Fibroblast of lung (primary cell): Measurements from ENCODE around the gene MYO18B. TPM values are rescaled to one million over a fixed set of nuclear protein-coding genes. Genes with fewer than 3 reads are reported as not detected.

Experiments used
- DNase-seq, 2 donors: peaks; one replicate each; pipeline versions ENCODE4 v3.0.0 to v3.0.0-alpha.2; 2010; ENCODE audit warnings: low read depth in 2 of 2
- H2AFZ ChIP-seq: 2 replicates; pipeline ENCODE4 v1.5.1; 2012; ENCODE audit warnings: low read length, control low read depth, inconsistent platforms
- H3K27ac ChIP-seq: 2 replicates; pipeline ENCODE4 v1.5.1; 2011; ENCODE audit warnings: low read length, control low read depth; ENCODE audit not compliant: insufficient read depth
- H3K27me3 ChIP-seq: 2 replicates; pipeline ENCODE4 v1.5.1; 2011; ENCODE audit warnings: mild to moderate bottlenecking, low read length; ENCODE audit not compliant: control insufficient read depth, insufficient read depth
- H3K36me3 ChIP-seq: 2 replicates; pipeline ENCODE4 v1.5.1; 2011; ENCODE audit warnings: low read length; ENCODE audit not compliant: control insufficient read depth, insufficient read depth
- H3K4me1 ChIP-seq: 2 replicates; pipeline ENCODE4 v1.5.1; 2011; ENCODE audit warnings: low read length; ENCODE audit not compliant: control insufficient read depth, insufficient read depth; ENCODE audit errors: extremely low read depth
- H3K4me2 ChIP-seq: 2 replicates; pipeline ENCODE4 v1.5.1; 2011; ENCODE audit warnings: low read length, control low read depth; ENCODE audit not compliant: insufficient read depth; ENCODE audit errors: extremely low read depth
- H3K4me3 ChIP-seq, 4 experiments: fragments of 200-600 bp in 1 of 4; sonication (generic) in 1 of 4; replicated peaks in 1 of 4; 2 replicates each; pipeline ENCODE4 v1.5.1; 2011 to 2016; ENCODE audit warnings: low read length in 4 of 4, low read depth in 3 of 4, mild to moderate bottlenecking in 3 of 4, control low read depth in 2 of 4, inconsistent platforms in 1 of 4, mixed read lengths in 1 of 4; ENCODE audit not compliant: insufficient read depth in 1 of 4; ENCODE audit errors: control extremely low read depth in 1 of 4
- H3K79me2 ChIP-seq: 2 replicates; pipeline ENCODE4 v1.5.1; 2012; ENCODE audit warnings: mild to moderate bottlenecking, low read length, inconsistent platforms; ENCODE audit not compliant: control insufficient read depth, insufficient read depth
- H3K9ac ChIP-seq: 2 replicates; pipeline ENCODE4 v1.5.1; 2011; ENCODE audit warnings: mild to moderate bottlenecking, low read length, control low read depth; ENCODE audit not compliant: insufficient read depth
- H3K9me3 ChIP-seq: 2 replicates; pipeline ENCODE4 v1.5.1; 2012; ENCODE audit warnings: low read depth, low read length; ENCODE audit not compliant: control insufficient read depth, insufficient read depth
- H4K20me1 ChIP-seq: 2 replicates; pipeline ENCODE4 v1.5.1; 2011; ENCODE audit warnings: low read length; ENCODE audit not compliant: control insufficient read depth, insufficient read depth; ENCODE audit errors: extremely low read depth
- EZH2 ChIP-seq: IDR thresholded peaks from 2 replicates; pipeline ENCODE4 v1.5.1; 2012; ENCODE audit warnings: low read length, control low read depth, mild to moderate bottlenecking; ENCODE audit errors: missing control alignments
- polyA plus RNA-seq, 2 donors: library from polyadenylated mRNA; depleted of rRNA in 1 of 2; stranded (reverse) in 1 of 2; unstranded in 1 of 2; fragments of >200 nt; gene quantifications; 2 replicates each; pipeline ENCODE4 v1.2.1, GENCODE V29; 2011 to 2012; ENCODE audit warnings: missing spikeins in 1 of 2
- total RNA-seq: library from RNA; depleted of rRNA; stranded (reverse); fragments of >200 nt; gene quantifications from 2 replicates; pipeline ENCODE4 v1.2.1, GENCODE V29; 2014
- TF ChIP-seq, protein P1 (sequence below), 2 donors: IDR thresholded peaks in 1 of 2; conservative IDR thresholded peaks in 1 of 2; 1 replicate in 1 of 2; 2 replicates in 1 of 2; pipeline ENCODE4 v1.5.1; 2011 to 2012; ENCODE audit warnings: low read length in 2 of 2, control low read depth in 1 of 2, inconsistent platforms in 1 of 2, low read depth in 1 of 2, mild to moderate bottlenecking in 1 of 2

The MYO18B gene
- total and polyA plus RNA-seq, 2 donors (not counting 1 experiment from before 2014, with no cell fraction given): 0.17 TPM; not detected in 1

DNA sequence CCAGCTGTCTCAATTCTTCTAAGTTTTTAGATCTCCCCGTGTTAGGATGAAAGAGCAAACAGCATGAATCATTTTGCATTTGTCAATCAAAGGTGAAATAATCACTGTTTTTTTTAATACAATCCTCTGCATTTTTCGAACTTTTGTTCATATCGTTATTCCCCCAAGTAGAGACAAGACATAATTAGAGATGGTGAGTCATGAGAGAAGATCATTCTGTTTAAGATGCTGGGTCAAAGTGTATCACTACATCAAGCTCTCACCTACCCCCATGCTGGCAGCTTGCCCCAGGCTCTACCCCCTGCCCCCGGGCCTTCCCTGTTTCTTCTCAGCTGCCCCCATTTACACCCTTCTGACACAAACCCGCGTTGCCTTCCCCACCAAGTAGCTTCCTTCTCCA lies 30.5 kb upstream of the MYO18B start:
- TF ChIP-seq, protein P1, sequence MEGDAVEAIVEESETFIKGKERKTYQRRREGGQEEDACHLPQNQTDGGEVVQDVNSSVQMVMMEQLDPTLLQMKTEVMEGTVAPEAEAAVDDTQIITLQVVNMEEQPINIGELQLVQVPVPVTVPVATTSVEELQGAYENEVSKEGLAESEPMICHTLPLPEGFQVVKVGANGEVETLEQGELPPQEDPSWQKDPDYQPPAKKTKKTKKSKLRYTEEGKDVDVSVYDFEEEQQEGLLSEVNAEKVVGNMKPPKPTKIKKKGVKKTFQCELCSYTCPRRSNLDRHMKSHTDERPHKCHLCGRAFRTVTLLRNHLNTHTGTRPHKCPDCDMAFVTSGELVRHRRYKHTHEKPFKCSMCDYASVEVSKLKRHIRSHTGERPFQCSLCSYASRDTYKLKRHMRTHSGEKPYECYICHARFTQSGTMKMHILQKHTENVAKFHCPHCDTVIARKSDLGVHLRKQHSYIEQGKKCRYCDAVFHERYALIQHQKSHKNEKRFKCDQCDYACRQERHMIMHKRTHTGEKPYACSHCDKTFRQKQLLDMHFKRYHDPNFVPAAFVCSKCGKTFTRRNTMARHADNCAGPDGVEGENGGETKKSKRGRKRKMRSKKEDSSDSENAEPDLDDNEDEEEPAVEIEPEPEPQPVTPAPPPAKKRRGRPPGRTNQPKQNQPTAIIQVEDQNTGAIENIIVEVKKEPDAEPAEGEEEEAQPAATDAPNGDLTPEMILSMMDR (conservative IDR thresholded peaks at IDR 0.05 in 1 of 2, IDR thresholded peaks at IDR 0.05 in 1 of 2; ENCODE audit: low read depth in 1 of 2, low read length in 2 of 2): no peak
- no peak for TF ChIP-seq EZH2
- no peak for DNase-seq
- Histone ChIP-seq H3K27me3 (no peaks in the 10 kb centered on the region), H3K9ac (no peak overlapping the region), H3K4me3 (no peak overlapping the region), H4K20me1 (no peaks in the 10 kb centered on the region), H2AFZ (no peak overlapping the region), H3K27ac (no peak overlapping the region), H3K4me2 (no peak overlapping the region), H3K9me3 (no peaks in the 10 kb centered on the region), H3K79me2 (no peaks in the 10 kb centered on the region), H3K36me3 (no peaks in the 10 kb centered on the region), H3K4me1 (no peaks in the 10 kb centered on the region)

DNA sequence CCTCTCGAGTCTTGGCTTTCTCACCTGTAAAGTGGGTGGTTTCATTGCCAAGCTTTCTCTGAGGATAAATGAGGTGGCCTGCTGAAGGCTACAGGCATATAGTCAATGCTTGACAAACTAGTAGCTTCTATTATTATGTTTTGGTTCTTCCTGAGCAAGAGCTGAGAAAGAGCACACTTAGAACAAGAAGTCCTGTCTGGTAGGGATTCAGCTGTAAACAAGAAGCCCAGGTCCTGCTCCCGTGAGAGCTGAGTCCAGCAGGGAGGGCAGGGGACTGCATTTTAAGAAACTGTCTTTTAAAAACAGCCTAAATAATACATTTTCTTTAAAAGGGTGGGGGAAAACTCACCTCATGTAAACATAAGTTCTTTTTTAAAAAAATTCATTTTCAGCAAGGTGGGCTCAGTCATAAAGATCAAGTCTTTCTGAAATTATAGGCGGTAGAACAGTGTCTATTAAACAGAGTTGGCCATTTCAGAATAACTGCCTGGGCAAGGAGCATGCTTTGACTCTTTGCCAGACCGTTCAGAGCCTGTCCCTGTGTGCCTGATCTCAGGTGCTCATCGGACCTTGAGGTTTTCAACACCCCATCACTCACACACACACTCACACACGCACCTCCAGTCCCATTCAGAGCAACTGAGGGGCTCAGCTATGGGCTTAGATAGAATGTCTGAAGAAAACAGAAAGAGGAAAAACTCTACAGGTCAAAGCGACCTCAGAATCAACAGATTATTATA lies 29.2 kb upstream of the MYO18B start:
- H3K4me2 ChIP-seq: no peak overlapping the region
- TF ChIP-seq, protein P1 (conservative IDR thresholded peaks at IDR 0.05 in 1 of 2, IDR thresholded peaks at IDR 0.05 in 1 of 2; ENCODE audit: low read depth in 1 of 2, low read length in 2 of 2): no peak
- no peak for TF ChIP-seq EZH2

DNA sequence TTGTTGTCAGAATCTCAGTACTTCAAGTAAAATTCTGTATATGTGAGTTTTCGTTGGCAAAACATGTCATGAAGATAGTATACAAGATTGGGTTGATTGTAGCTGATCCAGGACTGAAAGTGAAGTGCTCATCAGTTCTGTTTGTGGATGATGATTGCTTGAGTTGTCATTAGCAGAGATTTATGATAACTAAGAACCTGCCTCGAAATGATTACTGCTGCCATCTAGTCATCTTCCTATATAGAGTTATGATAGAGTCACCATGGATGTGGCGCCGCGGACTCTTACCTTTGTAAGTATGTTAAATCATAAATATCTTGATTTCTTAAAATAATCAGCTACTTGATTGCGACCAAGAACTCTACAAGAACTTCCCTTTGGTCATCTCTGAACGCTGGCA lies 27.9 kb upstream of the MYO18B start:
- H3K4me3 ChIP-seq: no peak overlapping the region
- H3K27ac ChIP-seq: no peak overlapping the region
- H3K4me2 ChIP-seq: no peak overlapping the region
- H3K27me3 ChIP-seq: no peaks in the 10 kb centered on the region
- H3K36me3 ChIP-seq: no peaks in the 10 kb centered on the region
- TF ChIP-seq EZH2: no peak
- no peaks in the 10 kb centered on the region for H4K20me1 ChIP-seq
- H3K79me2 ChIP-seq: no peaks in the 10 kb centered on the region
- H3K4me1 ChIP-seq: no peaks in the 10 kb centered on the region
- H2AFZ ChIP-seq: no peak overlapping the region
- DNase-seq: no peak
- no peak overlapping the region for H3K9ac ChIP-seq
- H3K9me3 ChIP-seq: no peaks in the 10 kb centered on the region

More for the DNA sequence above, 29.2 kb upstream of the MYO18B start:
- Histone ChIP-seq H3K4me1 (no peaks in the 10 kb centered on the region), H2AFZ (no peak overlapping the region), H3K4me3 (no peak overlapping the region), H4K20me1 (no peaks in the 10 kb centered on the region), H3K9me3 (no peaks in the 10 kb centered on the region), H3K79me2 (no peaks in the 10 kb centered on the region), H3K27ac (no peak overlapping the region), H3K36me3 (no peaks in the 10 kb centered on the region), H3K27me3 (no peaks in the 10 kb centered on the region), H3K9ac (no peak overlapping the region)
- no peak for DNase-seq
